NCI-H1417 treated with DMSO at 0.1 percent for 48 hours (cell line): Measurements from ENCODE around the gene CAMK2A.

Experiments
- DNase-seq: peaks from one replicate; lab custom pipeline; 2025; lab: John Stamatoyannopoulos, UW

CAMK2A gene

DNA sequence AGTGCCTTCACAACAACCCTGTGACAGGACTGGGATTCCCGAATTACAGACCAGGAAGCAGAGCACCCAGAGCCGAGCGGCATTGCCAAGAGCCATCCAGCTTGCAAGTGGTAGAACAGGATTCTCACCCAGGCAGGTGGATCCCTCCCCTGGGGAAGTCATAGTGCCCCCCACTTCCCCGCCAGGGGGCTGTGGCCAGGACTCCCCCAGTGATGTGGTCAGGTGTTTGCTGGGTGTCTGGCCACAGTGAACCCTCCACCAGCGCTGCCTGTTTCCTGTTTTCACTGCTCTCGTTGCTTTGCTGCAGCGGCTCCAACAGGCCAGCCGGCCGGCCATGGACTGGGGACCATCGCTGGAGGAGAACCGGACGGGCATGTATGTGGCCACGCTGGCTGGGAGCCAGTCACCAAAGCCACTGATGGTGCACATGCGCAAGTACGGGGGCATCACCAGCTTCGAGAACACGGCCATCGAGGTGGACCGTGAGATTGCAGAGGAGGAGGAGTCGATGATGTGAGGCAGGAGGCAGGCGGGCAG is 80.4 kb downstream of the CAMK2A start:
- no peak for DNase-seq

DNA sequence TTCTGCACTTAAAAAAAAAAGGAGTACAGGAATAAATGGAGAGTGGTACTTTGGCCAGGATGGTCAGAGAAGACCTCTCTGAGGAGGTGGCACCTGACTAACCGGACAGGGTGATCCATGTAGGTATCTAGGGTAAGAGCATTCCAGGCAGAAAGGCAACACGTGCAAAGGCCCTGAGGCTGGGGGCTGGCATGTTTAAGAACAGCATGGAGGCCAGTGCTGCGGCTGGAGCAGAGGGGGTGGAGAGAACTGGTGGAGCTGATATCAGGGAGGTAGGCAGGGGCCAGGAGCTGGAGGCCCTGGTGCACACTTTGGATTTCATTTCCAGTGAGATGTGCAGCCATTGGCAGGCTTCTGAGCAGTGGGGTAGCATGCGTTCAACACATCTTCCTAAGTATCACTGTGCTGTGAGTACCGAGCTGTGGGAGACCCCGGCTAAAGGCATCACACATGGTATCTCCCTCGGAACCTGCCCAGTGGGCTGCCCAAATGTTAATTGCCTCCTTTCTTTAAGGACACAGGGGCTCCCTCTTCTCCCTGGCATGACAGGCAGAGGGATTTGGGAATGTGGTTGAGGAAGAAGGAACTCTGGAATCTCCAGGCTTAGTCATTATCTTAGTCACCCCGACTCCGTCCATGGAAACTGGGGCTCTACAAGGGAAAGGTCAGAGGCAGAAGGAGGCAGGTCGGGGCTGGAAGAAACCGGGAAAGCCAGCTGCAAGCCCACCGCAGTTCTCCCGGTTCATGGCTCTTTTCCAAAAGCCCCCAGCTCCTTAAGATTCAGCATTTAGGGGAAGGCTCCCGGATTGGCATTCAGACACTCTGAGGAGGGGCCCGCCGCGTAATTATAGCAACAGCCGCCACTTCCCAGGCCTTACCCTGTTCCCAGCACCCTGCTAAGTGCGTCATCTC is 81.1 kb downstream of the CAMK2A start:
- no peak for DNase-seq

DNA sequence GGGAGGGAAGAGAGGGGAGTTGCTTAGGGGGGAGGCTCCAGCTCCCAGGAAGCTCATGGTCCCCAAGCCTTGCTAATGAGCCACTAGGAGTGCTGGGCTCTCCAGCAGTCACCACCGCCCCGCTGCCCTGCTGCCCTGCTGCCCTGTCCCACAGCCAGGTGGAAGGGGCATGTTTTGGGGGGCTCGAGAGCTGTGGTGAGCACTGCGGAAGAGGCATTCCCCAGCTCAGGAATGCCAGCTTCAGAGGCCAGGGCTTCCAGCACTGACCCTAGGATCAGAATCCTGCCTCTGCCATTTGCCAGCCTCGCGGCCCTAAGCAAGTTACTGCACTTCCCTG is 82.8 kb downstream of the CAMK2A start:
- no peak for DNase-seq

DNA sequence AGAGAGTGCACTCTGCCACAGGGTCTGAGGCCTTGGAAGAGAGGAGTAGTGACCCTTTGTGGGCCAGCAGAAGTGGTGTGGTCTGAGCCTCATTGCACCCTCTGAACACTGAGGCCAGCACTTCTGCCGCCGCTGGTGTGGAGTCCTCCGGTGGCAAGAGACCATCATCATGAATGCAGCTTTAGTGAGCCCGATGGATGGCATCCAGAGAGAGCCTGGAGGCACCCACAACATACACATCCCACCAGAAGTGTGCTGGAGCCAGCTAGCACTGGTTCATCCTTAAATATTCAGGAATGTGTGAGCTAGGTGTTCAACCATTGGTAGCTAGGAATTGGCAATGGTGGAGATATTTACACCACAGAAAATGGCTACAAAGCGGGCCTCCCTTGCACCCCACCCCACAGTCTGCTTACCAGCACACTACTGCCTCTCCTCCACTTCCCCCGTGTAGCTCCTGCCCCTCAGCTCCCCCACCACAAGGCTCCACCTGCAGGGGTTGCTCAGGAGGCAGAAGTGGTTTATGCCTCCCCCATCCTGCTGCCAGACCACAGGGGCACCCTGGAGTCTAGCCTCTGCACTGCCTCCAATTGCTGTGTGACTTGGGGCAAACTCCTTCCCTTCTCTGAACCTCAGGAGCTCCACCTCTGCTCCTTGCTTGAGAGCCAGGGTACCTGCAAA is 83.3 kb downstream of the CAMK2A start:
- DNase-seq: no peak

GRCh38 chr5:150204590-150204960 is 85.0 kb downstream of the CAMK2A start:
- DNase-seq: no peak

- no peak for DNase-seq
Measured at GRCh38 chr5:150203832-150204589, 85.6 kb downstream of the CAMK2A start.

DNA sequence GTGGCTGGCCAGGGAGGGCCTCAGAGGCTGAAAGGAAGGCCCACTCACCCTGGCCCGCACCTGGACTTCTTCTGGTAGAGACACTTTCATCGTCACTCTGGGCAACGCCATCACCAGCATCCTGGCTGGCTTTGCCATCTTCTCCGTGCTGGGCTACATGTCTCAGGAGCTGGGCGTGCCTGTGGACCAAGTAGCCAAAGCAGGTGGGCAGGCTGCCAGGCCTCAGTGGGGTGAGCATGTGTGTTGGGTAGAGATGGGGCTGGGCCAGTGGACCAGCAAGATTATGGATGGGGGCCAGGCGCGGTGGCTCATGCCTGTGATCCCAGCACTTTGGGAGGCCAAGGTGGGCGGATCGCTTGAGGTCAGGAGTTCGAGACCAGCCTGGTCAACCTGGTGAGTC is 87.1 kb downstream of the CAMK2A start:
- DNase-seq: no peak

DNA sequence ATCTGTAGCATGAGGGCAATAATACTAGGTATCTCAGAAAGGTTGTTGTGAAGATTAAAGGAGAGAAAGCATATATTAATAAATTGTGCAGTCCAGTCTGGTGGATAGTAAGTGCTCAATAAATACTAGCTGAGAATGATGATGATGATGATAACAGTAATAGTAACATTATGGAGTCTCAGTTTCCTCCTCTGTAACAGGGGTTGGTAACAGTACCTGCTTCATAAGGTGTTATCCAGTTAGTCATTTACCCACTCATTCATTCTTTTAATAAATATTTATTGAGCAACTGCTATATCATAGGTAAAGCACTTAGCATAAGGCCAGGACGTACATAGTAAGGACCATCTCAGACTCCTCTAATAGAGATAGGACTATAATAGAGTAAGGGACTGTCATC is 92.1 kb downstream of the CAMK2A start:
- no peak for DNase-seq

- DNase-seq: no peak
Measured at GRCh38 chr5:150196986-150197385, 92.6 kb downstream of the CAMK2A start.

- no peak for DNase-seq
Measured at GRCh38 chr5:150196514-150196913, 93.1 kb downstream of the CAMK2A start.

- DNase-seq: no peak
Measured at GRCh38 chr5:150195736-150196485, 93.7 kb downstream of the CAMK2A start.

DNA sequence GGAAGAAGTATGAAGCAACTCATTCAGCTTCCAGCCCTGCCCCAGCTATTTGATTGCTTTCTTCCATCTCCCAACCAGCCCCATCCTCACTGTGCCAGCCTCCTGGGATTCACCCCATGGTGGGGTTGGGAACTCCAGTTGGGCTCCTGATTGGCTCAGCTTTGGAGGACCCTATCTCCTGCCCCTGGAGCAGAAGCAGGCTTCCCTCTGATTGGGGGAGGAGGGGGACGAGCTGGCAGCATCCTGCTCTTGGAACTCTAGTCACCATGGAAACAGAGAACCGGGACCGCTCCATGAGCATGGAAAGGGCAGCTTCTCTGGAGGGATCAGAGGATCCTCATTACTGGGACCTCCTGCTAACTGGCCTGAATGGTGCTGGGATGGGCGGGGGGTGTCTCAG is 97.1 kb downstream of the CAMK2A start:
- no peak for DNase-seq

DNA sequence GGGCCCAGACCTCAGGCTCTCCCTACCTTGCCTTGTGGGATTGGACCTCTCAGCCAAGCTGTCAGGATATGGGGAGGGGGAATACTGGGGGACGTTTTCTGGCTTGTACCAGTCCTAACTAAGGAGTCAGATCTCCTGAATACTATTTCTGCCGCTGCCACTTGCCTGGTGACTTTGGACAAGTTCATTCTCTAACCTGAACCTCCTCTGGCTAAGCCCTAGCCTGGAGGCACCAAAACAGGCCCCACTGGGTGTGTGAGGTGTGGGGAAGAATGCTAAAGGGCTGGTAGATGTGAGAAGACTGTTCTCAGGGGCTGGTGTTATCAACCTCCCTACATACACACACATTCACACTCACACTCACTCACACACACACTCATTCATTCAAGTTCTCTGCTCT is 98.6 kb downstream of the CAMK2A start:
- no peak for DNase-seq

DNA sequence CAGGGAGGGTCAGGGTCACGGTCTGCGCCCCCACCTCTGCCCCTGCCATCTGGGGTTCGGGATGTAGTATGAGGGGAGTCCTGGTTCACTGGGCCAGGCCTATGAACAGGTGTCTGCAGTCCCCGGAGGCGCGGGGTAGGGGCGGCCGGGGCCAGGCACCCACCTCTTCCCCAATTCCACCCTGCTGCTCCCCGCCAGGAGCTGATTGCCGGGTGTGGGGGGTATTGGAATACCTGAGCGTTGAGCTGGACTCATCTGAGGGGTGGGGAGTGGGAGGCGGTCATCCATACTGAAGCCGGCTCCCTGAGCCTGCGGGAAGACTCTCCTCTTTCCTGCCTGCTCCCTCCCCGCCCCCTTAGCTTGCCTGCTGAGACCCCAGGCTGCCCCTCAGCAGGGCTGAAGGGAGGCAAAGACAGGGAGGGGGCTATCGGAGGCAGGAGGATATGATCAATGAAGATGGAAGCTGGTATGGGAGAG is 99.0 kb downstream of the CAMK2A start:
- DNase-seq: no peak

DNA sequence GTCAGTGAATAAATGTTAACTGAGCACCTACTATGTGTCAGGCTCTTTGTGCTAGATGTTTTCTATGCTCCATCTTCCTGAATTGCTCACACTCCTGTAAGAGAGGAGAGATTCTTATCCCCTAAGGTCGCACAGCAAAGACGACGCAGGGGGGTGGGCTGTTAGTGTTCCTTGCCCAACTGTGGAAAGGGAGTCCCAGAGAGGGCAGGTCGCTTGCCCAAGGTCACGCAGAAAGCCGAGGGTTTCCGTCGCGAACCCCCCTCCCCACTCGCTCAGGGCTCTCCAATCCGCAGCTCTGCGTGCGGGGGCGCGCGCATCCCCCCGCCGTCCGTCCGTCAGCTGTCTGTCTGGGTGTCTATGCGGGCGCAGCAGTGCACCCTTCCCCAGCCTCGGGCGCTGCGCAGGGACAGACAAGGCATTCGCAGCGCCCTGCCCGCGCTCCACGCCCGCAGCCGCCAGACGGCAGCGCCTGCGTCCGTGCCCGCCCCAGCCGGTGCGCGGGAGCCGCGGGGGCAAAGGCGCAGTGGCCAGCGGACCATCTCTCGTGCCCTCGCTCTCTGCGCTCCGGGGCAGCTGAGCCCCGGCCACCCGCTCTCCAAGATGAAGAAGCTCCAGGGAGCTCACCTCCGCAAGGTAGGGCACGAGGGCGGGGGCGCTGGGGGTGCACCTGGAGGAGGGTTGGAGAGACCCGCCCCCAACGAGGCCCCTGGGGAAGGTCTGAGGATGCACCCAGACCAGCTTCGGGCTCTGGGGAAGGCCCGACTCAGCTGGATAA is 99.7 kb downstream of the CAMK2A start, which contains the start of gene SLC6A7:
Gene SLC6A7 (plus strand): TSS at position 335 of the 775 bp plus-strand sequence. CDS start 266 bp downstream, at position 601.
- no peak for DNase-seq

- DNase-seq: no peak
Measured at GRCh38 chr5:150189326-150189725, 100.2 kb downstream of the CAMK2A start.

- no peak for DNase-seq
Measured at GRCh38 chr5:150188146-150188842, 101.3 kb downstream of the CAMK2A start.

DNA sequence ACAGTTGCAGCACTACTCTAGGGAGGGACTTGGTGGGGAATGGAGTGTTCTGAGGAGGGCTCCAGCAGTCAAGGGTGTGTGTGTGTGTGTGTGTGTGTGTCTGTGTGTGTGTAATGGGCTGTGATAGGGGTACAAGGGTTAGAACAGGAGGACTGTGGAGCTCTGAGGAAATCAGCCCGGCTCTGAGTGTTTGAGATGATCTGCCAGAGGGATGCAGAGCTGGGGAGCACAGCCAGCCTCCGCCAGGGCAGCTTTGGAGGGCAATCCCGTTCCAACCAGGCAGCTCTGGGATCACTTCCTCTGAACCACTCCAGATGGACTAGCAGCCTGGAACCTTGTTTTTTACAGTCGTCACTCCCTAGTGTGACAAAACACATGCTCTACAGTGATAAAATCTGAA is 102.7 kb downstream of the CAMK2A start:
- no peak for DNase-seq

GRCh38 chr5:150186137-150186536 is 103.4 kb downstream of the CAMK2A start:
- no peak for DNase-seq
